Frontal cortex (tissue), 4 donors: ENCODE results near the gene AQP9. TPM values are rescaled to one million over a fixed set of nuclear protein-coding genes. Genes with fewer than 3 reads are reported as not detected.
"Not testable (repeated sequence)": the region's sequence is repeated elsewhere in the genome, so short reads cannot be mapped to it uniquely, and the experiment has no call there.

Experiments
- DNase-seq, 2 donors: peaks; one replicate each; pipeline ENCODE4 v3.0.0; 2012; ENCODE audit warnings: low spot score in 2 of 2
- FAIRE-seq: peaks from 2 replicates; lab custom pipeline; 2012; peaks lifted over from hg19 to GRCh38; lab: Jason Lieb, UNC
- total RNA-seq: library from RNA; depleted of rRNA; stranded (reverse); fragments of >200 nt; gene quantifications from one replicate; pipeline ENCODE4 v1.2.3, GENCODE V29; 2014
- donor health status: control.
- donor health status: control.
- donor health status: control.

The AQP9 gene
- total RNA-seq, 1 donor from 2014 or later, result under 0.01 TPM

DNA sequence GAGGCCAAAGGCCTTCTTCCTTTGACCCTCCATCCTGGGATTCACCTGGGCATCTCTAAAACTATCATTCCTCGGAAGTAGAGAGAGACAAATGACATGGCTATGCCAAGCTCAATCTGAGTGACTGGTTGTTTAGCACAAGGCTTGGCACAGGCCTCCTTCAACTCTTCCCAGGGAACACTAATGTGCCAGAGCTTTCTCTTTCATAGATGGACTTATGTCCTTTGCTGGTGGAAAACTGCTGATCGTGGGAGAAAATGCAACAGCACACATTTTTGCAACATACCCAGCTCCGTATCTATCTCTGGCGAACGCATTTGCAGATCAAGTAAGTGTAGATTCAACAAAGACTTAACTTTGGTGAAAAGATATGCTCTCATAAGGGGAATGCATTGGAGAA lies 36.5 kb downstream of the AQP9 start:
- FAIRE-seq, result no peak
- DNase-seq, result no peak

DNA sequence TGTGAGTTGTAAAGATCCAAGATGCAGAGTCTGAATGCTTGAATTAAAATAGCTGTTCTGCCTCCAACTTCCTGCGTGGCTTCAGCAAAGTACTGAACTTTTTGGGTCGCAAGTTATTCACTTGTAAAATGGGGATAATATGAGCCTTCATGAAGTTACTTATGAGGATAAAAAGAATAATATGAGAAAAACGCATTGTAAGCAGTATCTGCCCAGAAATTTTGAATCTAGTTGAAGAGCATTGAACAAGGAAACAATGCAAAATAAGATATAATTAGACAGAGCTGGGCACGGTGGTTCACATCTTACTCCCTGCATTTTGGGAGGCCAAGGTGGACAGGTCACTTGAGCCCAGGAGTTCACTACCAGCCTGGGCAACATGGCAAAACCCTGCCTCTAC lies 37.8 kb downstream of the AQP9 start:
- FAIRE-seq (no peak), DNase-seq (no peak)

DNA sequence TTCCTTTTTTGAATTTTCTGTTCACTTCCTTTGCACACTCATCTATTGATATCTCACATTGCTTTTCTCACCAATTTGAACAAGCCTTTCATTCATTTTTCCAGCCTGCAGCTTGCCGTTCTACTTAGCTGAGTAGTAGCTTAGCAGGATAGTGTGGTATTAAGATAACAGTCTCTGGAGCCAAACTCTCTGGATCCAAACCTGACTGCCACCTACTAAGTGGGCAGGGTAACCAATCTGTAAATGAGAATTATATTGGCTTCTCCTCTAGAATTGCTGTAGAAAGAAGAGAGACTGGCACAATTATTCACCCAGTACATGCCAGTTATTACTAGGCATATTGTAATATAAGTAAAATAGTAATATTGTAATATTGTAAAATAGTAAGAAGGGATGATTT lies 40.5 kb downstream of the AQP9 start:
- FAIRE-seq, result no peak
- no peak for DNase-seq

DNA sequence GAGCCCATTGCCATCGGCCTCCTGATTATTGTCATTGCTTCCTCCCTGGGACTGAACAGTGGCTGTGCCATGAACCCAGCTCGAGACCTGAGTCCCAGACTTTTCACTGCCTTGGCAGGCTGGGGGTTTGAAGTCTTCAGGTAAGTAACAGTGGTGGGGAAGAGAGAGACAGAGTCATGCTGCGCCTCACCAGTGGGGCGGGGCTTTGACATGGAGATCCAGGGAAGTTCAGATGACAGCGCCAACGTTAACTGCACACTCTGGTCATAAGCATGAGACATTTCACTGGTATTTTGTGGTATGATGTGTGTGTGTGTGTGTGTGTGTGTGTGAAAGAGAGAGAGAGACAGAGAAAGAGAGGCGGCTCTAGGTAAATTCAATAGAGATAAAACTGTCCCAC lies 41.0 kb downstream of the AQP9 start:
- FAIRE-seq (no peak), DNase-seq (no peak)

DNA sequence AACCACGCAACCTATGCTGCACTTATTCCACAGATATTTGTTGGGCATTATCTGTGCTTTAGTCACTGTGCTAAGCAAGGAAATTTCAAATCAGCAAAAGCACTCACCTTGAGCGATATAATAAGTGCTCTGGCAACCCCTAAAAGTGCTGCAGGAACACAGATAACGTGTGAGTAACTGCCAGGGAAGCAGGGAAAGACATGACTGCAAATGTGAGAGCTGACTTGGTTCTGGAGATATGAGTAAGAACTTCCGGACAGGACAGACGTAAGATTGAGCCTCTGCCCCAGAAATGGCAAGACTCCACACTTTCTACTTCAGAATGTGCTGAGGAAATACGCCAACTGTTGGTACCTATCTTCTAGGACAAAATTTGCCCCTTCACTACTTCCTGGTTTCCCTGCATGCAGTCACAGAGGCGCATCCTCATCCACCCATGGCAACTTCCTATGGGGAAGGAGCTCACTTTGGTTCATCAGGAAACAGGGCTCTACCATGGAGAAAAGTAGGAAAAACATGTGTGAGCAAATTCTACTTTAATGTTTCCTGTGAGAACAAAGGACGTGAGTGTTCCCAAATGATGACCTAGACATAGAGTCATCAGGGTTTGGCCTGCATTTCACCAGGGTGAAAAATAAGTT lies 41.7 kb downstream of the AQP9 start:
- DNase-seq (no peak), FAIRE-seq (no peak)

DNA sequence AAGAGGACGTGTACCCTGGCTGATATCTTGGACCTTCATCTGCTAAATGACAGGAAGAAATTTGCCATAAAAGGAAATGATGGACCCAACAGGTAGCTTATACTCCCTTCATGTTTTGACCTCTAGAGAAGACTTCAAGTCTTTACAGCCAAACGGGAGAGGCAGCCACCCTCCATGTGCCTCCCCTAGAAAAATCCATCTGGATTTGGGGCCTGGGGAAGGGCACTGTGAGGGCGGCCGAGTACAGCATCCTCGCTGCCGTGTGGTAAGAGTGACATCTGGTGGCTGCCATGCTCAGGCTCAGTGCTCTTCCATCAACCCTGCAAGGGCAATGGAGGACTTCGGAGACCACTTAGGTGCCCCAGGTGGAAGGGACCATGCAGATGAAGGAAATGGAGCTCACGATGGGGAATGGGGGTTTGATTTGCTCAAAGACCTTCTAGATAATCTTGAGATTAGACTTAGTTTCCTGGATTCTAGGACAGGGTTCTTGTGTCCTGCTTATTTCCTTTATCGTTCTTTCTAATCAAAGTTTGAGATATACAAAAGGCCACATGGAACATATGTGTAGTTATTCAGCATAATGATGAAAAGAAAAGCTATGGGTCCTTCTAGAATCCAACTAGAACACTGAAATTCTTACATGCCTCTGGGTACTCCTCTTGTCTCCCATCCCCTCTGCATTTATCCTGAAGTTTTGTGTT lies 44.4 kb downstream of the AQP9 start:
- DNase-seq, result peak; percentile 11 to 54

DNA sequence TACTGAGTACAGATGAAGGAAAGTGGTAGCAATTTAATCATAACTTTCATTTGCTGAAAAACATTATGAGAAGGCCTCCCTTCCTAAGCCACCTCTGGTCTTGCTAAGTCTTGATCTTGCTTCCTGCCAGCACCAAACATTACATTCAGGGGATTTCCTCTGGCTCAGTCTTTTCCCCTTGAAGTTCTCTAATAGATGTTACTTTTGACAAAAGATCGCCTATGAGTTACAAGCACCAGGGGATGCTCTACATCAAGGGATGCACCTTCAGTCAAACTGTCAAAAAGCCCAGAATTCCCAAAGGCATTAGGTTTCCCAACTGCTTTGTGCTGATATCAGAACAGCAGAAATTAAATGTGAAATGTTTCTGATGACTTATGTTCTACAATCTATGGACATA lies 47.3 kb downstream of the AQP9 start:
- FAIRE-seq, result no peak
- DNase-seq, result no peak

More for the DNA sequence above, 44.4 kb downstream of the AQP9 start:
- FAIRE-seq, result no peak

DNA sequence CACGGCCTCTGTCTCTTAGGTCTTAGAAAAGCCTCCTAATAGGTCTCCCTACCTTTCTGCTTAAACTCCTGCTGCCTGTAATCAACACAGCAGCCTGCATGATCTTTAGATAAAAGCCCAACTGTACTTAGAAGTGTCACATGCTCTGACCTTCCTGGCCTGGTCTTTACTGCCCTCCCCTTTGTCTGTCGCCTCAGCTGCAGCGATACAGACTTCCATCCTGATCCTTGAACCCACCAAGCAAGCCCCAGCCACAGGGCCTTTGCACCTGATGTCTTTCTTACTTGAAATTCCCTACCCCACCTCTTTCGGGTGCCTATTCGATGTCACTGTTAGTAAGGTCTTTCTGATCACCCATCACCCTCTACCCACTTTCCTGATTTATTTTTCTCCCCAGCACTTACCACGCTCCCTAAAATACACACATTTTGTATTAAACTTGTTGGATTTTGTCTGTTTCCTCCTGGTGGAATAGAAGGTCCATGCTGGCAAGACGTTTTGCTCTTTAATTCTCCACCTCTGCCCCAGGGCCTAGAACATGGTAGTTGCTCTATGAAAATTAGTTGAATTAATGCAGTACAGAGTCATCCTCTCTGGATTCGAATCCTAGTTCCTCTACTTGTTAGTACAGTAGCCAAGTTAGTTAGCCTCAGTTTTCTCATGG lies 51.1 kb downstream of the AQP9 start:
- FAIRE-seq (no peak), DNase-seq (no peak)

DNA sequence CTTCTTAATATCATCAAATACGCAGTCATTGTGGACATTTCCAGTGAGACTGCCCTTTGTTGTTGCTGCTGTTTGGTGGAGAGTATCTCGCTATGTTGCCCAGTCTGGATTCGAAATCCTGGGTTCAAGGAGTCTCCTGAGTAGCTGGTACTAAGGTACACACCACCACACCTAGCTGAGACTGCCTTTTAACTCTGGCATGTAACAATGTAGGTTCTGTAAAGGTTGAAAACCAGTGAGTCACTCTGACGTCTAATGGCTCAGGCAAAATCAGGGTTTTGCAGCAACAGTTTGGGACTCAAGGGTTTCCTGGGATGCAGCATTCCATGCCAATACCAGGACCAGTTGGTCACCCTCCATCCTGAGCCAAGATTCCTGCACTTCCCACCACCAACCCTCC lies 52.2 kb downstream of the AQP9 start:
- no peak for FAIRE-seq

DNA sequence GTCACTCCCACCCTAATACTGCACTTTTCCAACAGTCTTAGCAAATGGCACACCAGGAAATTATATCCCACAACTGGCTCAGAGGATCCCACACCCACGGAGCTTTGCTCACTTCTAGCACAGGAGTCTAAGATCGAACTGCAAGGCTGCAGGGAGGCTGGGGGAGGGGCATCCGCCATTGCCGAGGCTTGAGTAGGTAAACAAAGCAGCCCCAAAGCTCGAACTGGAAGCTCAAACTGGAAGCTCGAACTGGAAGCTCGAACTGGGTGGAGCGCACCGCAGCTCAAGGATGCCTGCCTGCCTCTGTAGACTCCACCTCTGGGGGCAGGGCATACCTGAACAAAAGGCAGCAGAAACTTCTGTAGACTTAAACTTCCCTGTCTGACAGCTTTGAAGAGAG lies 55.5 kb downstream of the AQP9 start:
- not testable (repeated sequence) for FAIRE-seq, DNase-seq

More for the DNA sequence above, 52.2 kb downstream of the AQP9 start:
- no peak for DNase-seq

DNA sequence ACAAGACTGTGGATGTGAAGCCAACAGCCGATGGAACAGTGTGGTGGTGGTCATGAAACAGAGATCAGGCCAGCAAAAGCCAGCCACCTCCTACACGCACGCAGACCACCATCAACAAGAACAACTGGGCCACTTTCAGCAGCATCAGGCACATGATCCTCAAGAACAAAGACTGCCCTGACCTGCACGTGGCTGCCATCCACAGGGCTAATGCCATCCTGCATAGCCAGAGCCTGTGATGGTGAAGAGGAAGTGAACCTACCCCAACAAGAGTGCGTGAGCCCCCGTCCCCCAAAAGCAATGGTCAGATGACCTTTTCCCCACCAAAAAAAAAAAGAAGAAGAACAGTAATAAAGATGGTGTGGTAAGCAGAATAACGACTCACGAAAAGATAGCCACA lies 62.6 kb downstream of the AQP9 start:
- no peak for DNase-seq
- FAIRE-seq, result no peak

DNA sequence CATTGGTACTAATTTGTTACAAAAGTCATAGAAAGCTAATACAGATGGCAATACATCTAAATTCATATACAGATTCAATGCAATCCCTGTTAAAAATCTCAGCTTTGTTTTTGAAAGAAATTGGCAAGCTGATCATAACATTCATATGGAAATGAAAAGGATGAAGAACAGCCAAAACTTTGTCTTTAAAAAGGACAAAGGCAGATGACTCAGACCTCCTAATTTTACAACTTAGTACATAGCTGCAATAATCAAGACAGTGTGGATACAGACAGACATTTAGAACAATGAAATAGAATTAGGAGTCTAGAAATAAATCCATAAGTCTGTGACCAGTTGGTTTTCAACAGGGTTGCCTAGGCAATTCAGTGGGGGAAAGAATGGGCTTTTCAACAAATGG lies 63.3 kb downstream of the AQP9 start:
- FAIRE-seq, result no peak
- no peak for DNase-seq

DNA sequence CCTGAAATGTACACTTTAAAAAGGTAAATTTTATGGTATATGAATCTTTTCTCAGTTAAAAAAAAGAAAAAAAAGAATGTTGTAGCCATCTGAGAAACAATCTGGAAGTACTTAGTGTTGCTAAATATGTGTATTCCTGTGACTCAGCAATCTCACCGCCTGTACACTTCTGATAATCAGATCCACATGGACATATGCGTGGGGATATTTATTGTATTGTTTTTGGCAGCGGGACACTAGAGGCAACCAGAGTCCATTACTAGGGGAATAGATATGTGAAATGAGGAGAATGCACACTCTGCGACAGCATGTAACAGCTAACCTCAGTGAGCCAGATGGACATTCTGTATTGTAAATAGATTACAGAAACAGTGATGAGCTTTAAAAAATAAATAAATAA lies 65.4 kb downstream of the AQP9 start:
- FAIRE-seq (no peak), DNase-seq (no peak)

DNA sequence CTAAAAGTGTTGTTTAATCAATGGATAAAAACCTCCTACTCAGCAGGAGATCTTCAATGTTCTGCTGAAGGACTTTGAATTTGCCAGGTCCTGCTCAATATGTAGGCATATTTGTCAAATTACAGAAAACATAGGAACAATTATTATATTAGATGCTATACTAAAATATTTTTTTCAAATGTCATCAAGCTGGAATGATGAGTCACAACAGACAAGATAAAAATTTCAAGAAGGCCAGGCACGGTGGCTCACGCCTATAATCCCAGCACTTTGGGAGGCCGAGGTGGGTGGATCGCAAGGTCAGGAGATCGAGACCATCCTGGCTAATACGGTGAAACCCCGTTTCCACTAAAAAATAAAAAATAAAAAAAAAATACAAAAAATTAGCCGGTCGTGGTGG lies 68.0 kb downstream of the AQP9 start:
- no peak for FAIRE-seq
- no peak for DNase-seq

DNA sequence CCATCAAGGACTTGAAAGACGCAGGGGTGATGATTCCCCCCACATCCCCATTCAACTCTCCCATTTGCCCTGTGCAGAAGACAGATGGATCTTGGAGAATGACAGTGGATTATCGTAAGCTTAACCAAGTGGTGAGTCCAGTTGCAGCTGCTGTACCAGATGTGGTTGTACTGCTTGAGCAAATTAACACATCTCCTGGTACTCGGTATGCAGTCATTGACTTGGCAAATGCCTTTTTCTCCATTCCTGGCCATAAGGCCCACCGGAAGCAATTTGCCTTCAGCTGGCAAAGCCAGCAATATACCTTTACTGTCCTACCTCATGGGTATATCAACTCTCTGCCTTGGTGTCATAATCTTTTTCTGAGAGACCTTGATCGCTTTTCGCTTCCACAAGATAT lies 70.0 kb downstream of the AQP9 start:
- DNase-seq, result not testable (repeated sequence)

DNA sequence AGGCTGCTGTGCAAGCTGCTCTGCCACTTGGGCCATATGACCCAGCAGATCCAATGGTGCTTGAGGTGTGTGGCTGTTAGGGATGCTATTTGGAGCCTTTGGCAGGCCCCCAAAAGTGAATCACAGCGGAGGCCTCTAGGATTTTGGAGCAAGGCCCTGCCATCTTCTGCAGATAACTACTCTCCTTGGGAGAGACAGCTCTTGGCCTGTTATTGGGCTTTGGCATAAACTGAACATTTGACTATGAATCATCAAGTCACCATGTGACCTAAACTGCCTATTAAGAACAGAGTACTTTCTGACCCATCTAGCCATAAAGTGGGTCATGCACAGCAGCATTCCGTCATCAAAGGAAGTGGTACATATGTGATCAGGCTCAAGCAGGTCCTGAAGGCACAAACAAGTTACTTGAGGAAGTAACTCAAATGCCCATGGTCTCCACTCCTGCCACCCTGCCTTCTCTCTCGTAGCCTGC lies 70.9 kb downstream of the AQP9 start:
- not testable (repeated sequence) for DNase-seq, FAIRE-seq

More for the DNA sequence above, 70.0 kb downstream of the AQP9 start:
- not testable (repeated sequence) for FAIRE-seq

DNA sequence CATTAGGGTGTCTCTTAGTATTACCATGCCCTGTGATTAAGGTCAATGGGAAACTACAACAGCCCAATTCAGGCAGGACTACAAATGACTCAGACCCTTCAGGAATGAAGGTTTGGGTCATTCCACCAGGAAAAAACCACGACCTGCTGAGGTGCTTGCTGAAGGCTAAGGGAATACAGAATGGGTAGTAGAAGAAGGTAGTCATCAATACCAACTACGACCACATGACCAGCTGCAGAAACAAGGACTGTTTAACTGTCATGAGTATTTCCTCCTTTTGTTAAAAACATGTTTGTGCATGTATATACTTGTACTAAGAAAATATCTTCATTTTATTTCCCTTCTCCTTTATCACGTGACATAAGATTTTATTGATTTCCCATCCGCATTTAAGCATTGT lies 71.8 kb downstream of the AQP9 start:
- not testable (repeated sequence) for FAIRE-seq, DNase-seq

DNA sequence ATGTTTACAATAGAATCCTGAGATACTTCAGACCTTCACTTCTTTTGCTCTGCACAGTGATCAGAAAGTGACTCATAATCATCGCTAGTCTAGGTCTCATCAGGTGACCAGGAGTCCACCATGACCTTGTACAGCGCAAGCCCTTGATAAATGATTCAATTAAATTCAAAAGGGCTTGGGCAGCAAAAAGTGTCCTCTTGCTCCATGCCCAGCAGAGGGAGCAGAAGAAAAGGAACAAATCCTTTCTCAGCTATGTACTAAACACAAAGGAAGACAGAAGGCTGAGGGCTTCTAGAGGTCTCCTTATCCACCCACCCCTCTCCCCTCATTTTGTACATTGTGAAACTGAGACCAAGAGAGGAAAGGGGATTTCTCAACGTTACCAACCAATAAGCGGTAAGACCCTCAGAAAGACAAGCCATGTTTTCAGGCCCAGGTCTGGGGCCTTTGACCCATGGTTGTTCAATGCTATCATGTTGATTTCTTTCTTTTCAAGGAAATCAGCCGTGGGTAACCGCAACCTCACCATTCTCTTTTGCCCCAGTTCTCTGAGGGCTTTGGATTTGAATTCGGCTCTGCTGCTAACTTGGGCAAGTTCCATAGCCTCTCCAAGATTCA lies 74.8 kb downstream of the AQP9 start:
- no peak for DNase-seq
- FAIRE-seq, result no peak

DNA sequence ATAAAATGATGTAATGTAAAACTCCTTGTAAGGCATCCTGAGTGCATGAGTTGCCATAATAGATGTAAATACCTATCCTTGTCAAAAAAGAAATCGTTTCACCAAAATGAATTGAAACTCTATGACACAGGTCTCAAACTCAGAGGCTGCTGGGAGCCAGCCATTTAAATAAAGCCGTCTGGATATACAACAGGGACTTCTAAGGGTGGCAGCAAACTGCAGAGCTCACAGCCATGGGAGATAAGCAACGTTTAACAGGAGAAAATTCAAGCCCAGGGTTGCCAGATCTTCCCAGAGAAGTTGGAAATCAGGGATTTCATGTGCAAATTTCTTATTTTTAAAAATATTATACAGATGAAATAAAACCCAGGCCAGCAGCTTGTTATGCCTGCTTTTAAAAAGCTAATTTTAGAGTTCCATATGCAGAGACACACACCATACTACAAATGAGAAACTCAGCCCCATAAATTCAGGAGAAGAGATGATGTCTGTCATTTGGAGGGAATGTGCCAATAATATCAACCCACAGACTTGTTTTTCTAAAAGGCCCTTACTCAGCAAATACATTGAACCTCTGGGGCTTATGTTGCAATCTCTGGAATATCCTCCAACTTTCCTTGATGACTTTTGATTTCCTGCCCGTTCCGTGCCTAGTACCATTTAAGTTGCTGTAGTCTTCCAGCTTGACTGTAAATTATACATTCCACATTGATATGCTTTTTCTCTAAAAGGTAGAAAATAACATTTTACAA lies 75.6 kb downstream of the AQP9 start:
- DNase-seq (no peak), FAIRE-seq (no peak)
